SK-N-SH treated with all-trans-retinoic acid at 6 μM for 48 hours (cell line): ENCODE data around the gene SLAIN1.

Source experiments
- ATAC-seq: fragments of 200-7000 bp; cut with Tn5 transposase; 3 replicates; pipeline ENCODE4 v1.9.1; 2020; ENCODE audit warnings: mild to moderate bottlenecking, moderate library complexity
- ZC3H10 ChIP-seq: fragments of 250-450 bp; sonication (Bioruptor Pico); IDR thresholded peaks from 2 replicates; pipeline ENCODE4 v1.5.1; 2021; ENCODE audit warnings: mild to moderate bottlenecking, moderate library complexity

Gene SLAIN1

GRCh38 chr13:77811981-77812380, 114.5 kb downstream of the SLAIN1 start:
- TF ChIP-seq ZC3H10 (CRISPR knock-in tag), result no peak
- no peak for ATAC-seq
